Prostate gland (tissue), 2 donors: ENCODE measurements around the gene EFNA2.

Source experiments
- CTCF ChIP-seq, 4 experiments: fragments of 200-600 bp in 2 of 4; fragments of 450-650 bp in 2 of 4; sonication (generic) in 2 of 4; IDR thresholded peaks; 1 replicate in 3 of 4; 2 replicates in 1 of 4; pipeline ENCODE4 v1.5.1; 2016 to 2019; ENCODE audit warnings: antibody characterized with exemption in 4 of 4, mild to moderate bottlenecking in 2 of 4, moderate library complexity in 2 of 4
- POLR2A ChIP-seq: fragments of 450-650 bp; IDR thresholded peaks from one replicate; pipeline ENCODE4 v1.6.1; 2016; ENCODE audit warnings: antibody characterized with exemption, mild to moderate bottlenecking

GRCh38 chr19:1292419-1293151 is 6.9 kb downstream of the EFNA2 start:
- no peak for TF ChIP-seq CTCF (IDR thresholded peaks at IDR 0.05)
- TF ChIP-seq POLR2A, result no peak
